ENCODE measurements around the gene PTPN11.
"Not testable (repeated sequence)": the region's sequence is repeated elsewhere in the genome, so short reads cannot be mapped to it uniquely, and the experiment has no call there.

PTPN11 gene

GRCh38 chr12:112456029-112456428, 37.3 kb downstream of the PTPN11 start:
- Histone ChIP-seq H3K4me3 (ENCODE audit: low read depth, low read length) (no peak overlapping the region), H3K36me3 (replicated peaks) (peaks cover 51% of the 10 kb centered on the region), H3K27ac (no peak overlapping the region), H3K27me3 (replicated peaks) (no peaks in the 10 kb centered on the region)
- DNase-seq = no peak
- in situ Hi-C loops (cut with HindIII; ENCODE audit: low pct_ligation_motif_present, low sequenced_read_pairs) = no loop called here
- TF ChIP-seq CTCF (IDR thresholded peaks at IDR 0.05; ENCODE audit: low read depth, low read length, missing control alignments) = no peak

- DNase-seq; in situ Hi-C loops (cut with HindIII; ENCODE audit: low pct_ligation_motif_present, low sequenced_read_pairs); H3K27ac ChIP-seq; H3K27me3 ChIP-seq (replicated peaks); H3K4me3 ChIP-seq (ENCODE audit: low read depth, low read length): not testable (repeated sequence)
- H3K36me3 ChIP-seq (replicated peaks) = peaks cover 48% of the 10 kb centered on the region
These were observed 38.4 kb downstream of the PTPN11 start for GRCh38 chr12:112457142-112457541.

GRCh38 chr12:112458330-112458729, 39.6 kb downstream of the PTPN11 start:
- Histone ChIP-seq H3K27ac (no peak overlapping the region), H3K27me3 (replicated peaks) (no peaks in the 10 kb centered on the region), H3K36me3 (replicated peaks) (peaks cover 48% of the 10 kb centered on the region), H3K4me3 (ENCODE audit: low read depth, low read length) (no peak overlapping the region)
- in situ Hi-C loops (cut with HindIII; ENCODE audit: low pct_ligation_motif_present, low sequenced_read_pairs) = no loop called here
- TF ChIP-seq CTCF (IDR thresholded peaks at IDR 0.05; ENCODE audit: low read depth, low read length, missing control alignments) = no peak
- no peak for DNase-seq

- H3K27ac ChIP-seq = no peak overlapping the region
- peaks cover 45% of the 10 kb centered on the region for H3K36me3 ChIP-seq (replicated peaks)
- in situ Hi-C loops (cut with HindIII; ENCODE audit: low pct_ligation_motif_present, low sequenced_read_pairs) = no loop called here
- DNase-seq = no peak
- H3K4me3 ChIP-seq (ENCODE audit: low read depth, low read length) = no peak overlapping the region
- H3K27me3 ChIP-seq (replicated peaks) = no peaks in the 10 kb centered on the region
- TF ChIP-seq CTCF (IDR thresholded peaks at IDR 0.05; ENCODE audit: low read depth, low read length, missing control alignments) = no peak
These were observed 40.0 kb downstream of the PTPN11 start for GRCh38 chr12:112458751-112459150.

- no peak for TF ChIP-seq CTCF (IDR thresholded peaks at IDR 0.05; ENCODE audit: low read depth, low read length, missing control alignments)
- Histone ChIP-seq H3K4me3 (ENCODE audit: low read depth, low read length) (no peak overlapping the region), H3K27ac (no peak overlapping the region), H3K36me3 (replicated peaks) (peaks cover 14% of the 10 kb centered on the region), H3K27me3 (replicated peaks) (no peaks in the 10 kb centered on the region)
- in situ Hi-C loops (cut with HindIII; ENCODE audit: low pct_ligation_motif_present, low sequenced_read_pairs) = no loop called here
- no peak for DNase-seq
These were observed 44.7 kb downstream of the PTPN11 start for GRCh38 chr12:112463478-112463877.

- H3K27ac ChIP-seq = no peak overlapping the region
- in situ Hi-C loops (cut with HindIII; ENCODE audit: low pct_ligation_motif_present, low sequenced_read_pairs) = no loop called here
- TF ChIP-seq CTCF (IDR thresholded peaks at IDR 0.05; ENCODE audit: low read depth, low read length, missing control alignments) = no peak
- no peaks in the 10 kb centered on the region for H3K27me3 ChIP-seq (replicated peaks)
- no peak for DNase-seq
- peaks cover 13% of the 10 kb centered on the region for H3K36me3 ChIP-seq (replicated peaks)
- no peak overlapping the region for H3K4me3 ChIP-seq (ENCODE audit: low read depth, low read length)
These were observed 45.9 kb downstream of the PTPN11 start for GRCh38 chr12:112464605-112465004.

All from brain microvascular endothelial cell (primary cell).